ENCODE measurements around the gene ITPR2. TPM values are rescaled to one million over a fixed set of nuclear protein-coding genes. Genes with fewer than 3 reads are reported as not detected.
"Not testable (repeated sequence)": the region's sequence is repeated elsewhere in the genome, so short reads cannot be mapped to it uniquely, and the experiment has no call there.

The ITPR2 gene
- total RNA-seq, 2 donors from 2014 or later: 42.6 to 76.9 TPM

GRCh38 chr12:26862787-26863186 lies 29.8 kb upstream of the ITPR2 start:
- not testable (repeated sequence) for H3K9me3 Mint-ChIP-seq; H3K4me1 Mint-ChIP-seq (ENCODE audit: low read depth in 2 of 2); ATAC-seq; DNase-seq (ENCODE audit: low spot score); H3K27ac Mint-ChIP-seq; H3K27me3 Mint-ChIP-seq; H3K4me3 Mint-ChIP-seq; H3K36me3 Mint-ChIP-seq

DNA sequence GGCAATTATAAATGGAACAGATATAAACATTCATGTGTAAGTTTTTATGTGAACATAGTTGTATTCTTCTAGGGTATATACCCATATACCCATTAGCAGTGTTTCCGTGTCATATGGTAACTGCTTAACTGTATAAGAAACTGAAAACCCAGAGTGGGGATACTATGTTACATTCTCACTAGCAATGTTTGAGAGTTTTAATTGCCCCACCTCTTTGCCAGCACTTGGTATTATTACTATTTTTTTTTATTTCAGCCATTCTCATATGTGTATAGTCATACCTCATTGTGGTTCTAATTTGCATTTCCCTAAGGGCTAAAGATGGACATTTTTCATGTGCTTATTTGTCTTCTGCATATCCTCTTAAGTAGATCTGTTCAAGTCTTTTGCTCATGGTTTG lies 28.7 kb upstream of the ITPR2 start:
- no peaks in the 10 kb centered on the region for H3K36me3 Mint-ChIP-seq
- no peak for DNase-seq (ENCODE audit: low spot score)
- no peak overlapping the region for H3K27ac Mint-ChIP-seq
- no peak overlapping the region for H3K4me3 Mint-ChIP-seq
- no peaks in the 10 kb centered on the region for H3K9me3 Mint-ChIP-seq
- H3K4me1 Mint-ChIP-seq (ENCODE audit: low read depth in 2 of 2): no peaks in the 10 kb centered on the region
- no peak for ATAC-seq
- H3K27me3 Mint-ChIP-seq: no peaks in the 10 kb centered on the region

DNA sequence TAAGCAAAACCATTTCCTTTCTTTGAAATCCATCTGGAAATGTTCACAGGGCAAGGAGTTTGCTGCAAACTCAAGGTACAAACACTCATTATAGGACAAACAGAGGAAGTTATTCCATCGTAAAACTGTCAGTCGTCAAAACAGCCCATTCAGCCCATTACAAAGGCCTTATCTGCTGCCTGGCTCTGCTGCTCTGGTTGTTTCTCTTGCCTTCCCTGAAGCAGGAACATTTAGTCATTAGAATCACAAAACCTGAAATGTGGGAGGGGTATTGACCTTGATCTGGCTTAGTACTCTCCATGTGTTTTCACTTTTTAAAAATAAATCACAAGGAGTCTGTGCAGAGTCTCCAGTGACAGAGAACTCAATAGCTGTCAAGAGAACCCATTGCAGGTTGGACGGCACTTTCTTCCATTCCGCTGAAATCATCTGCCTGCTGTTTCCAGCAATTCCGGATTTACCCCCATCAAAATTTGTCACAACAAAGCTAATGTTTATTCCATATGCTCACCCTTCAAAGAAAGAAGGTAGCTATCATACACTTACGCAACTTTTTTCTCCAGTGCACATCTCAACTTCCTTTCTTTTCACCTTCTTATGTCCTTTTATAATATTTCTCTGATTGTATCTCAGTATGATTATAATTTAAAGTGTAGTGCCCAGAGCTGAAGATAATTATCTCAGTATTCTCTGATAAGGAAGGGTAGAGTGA lies 24.6 kb upstream of the ITPR2 start:
- Mint-ChIP-seq H3K36me3 (no peaks in the 10 kb centered on the region), H3K4me1 (ENCODE audit: low read depth in 2 of 2) (no peaks in the 10 kb centered on the region), H3K4me3 (no peak overlapping the region), H3K9me3 (no peaks in the 10 kb centered on the region), H3K27ac (no peak overlapping the region), H3K27me3 (no peaks in the 10 kb centered on the region)
- DNase-seq (ENCODE audit: low spot score) (no peak), ATAC-seq (no peak)

DNA sequence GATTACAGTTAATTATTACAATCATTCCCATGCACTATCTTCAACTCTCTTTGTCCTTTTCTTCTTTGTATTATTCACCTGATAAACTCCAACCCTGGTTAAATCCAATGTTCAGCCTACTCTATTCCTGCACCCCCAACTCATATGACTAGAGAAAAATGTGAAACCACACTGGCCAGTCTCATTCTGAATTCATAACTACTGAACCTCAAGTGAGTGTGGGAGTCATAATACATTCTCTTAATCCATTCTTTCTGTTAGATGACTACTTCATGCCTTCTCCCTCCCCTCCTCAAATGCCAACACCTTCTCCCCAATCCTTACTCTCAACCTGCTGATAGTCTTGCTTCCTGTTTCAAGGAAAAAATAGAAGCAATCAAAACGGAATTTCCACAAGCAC lies 22.3 kb upstream of the ITPR2 start:
- no peaks in the 10 kb centered on the region for H3K4me1 Mint-ChIP-seq (ENCODE audit: low read depth in 2 of 2)
- no peak for DNase-seq (ENCODE audit: low spot score)
- no peaks in the 10 kb centered on the region for H3K36me3 Mint-ChIP-seq
- no peak for ATAC-seq
- H3K9me3 Mint-ChIP-seq: no peaks in the 10 kb centered on the region
- no peaks in the 10 kb centered on the region for H3K27me3 Mint-ChIP-seq
- H3K4me3 Mint-ChIP-seq: no peak overlapping the region
- no peak overlapping the region for H3K27ac Mint-ChIP-seq

DNA sequence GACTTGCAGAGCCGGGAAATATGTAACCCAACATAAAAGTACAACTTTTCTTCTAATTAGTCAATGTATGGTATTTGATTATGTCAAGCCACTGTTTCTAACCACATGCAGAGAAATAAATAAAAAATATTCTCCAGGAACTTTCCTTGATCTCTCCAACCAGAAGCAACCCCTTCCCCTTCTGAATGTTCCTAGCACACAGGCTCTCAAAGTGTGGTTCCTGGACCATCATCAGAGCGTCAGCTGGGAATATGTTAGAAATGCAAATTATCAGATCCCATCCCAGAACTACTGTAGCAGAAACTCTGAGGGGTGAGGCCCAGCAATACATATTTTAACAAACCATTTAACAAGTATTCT lies 21.0 kb upstream of the ITPR2 start:
- H3K27ac Mint-ChIP-seq: no peak overlapping the region
- no peaks in the 10 kb centered on the region for H3K4me1 Mint-ChIP-seq (ENCODE audit: low read depth in 2 of 2)
- no peak overlapping the region for H3K4me3 Mint-ChIP-seq
- H3K27me3 Mint-ChIP-seq: no peaks in the 10 kb centered on the region
- no peaks in the 10 kb centered on the region for H3K36me3 Mint-ChIP-seq
- ATAC-seq (no peak), DNase-seq (ENCODE audit: low spot score) (no peak)
- H3K9me3 Mint-ChIP-seq: no peaks in the 10 kb centered on the region

DNA sequence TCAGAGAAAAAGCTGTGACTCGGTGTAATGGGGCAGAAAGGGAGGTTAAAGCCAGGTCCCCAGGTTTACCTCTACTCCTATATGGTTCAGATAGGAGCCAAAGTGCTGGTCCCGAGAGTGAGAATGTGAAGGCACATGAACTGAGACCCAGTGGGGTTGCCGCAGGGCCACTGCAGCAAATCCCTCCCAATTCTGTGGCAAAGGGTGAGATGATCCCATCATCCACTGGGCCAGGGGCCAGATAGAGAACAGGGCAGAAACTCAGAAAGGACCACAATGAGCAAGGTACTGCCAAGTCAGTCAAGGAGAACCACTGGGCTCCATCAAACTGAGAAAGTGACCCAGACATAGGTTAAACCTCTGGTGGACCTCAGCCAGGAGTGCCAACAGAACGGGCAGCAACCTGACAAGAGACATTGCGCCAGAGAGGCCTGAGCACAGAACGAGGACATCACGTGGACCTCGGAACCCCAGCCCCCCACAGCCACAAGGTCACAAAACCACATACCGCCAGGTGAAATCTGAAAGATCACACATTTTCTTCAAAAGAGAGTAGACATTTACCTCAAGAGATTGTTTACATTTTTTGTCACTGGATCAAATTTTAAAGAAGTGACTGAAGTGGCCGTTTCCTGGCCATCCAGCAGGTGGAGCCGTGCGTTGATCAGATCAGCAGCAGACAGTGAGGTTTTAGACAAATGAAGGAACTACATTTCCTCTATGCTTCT lies 20.5 kb upstream of the ITPR2 start:
- Mint-ChIP-seq H3K27ac (no peak overlapping the region), H3K9me3 (no peaks in the 10 kb centered on the region), H3K27me3 (no peaks in the 10 kb centered on the region), H3K4me3 (no peak overlapping the region), H3K4me1 (ENCODE audit: low read depth in 2 of 2) (no peaks in the 10 kb centered on the region), H3K36me3 (no peaks in the 10 kb centered on the region)
- DNase-seq (ENCODE audit: low spot score) (peak; percentile 65), ATAC-seq (peak; percentile 78 to 84)

DNA sequence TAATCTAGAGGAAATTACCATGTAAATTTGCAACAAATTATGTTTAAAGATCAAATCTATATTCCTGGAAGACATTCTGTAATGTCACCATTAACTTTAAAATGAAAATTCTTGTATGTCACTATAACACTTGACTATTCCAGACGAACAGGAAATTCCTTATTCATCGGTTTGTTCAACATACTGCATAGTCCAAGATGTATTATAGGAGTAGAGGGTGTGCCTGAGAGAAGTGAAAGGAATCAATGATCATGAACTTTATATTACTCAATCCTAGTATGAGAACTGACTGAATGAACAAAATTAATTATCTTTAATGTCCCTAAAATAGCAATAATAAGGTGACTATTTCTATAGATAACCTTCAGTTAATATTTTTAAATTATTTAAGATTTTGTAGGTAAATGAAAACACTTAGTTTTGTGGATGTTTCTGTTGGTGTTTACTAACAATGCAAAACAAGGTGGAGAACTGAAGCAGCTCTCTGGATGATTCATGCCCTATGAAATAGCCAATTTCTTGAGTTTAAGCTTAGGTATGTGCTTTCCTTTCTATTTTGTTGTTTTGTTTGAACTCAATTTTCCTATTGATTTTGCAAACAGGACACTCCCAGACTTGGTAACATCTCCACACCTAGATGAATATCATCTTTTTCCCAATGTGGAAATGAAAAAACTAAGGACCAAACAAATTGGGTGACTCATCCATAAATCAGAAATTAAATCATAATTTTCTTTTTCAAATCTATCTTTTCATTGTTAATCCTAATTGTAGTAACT lies 18.2 kb upstream of the ITPR2 start:
- Mint-ChIP-seq H3K4me3 (no peak overlapping the region), H3K27ac (no peak overlapping the region), H3K27me3 (peaks cover 0 to 7% of the 10 kb centered on the region in 2 donors), H3K9me3 (no peaks in the 10 kb centered on the region), H3K4me1 (ENCODE audit: low read depth in 2 of 2) (peaks cover 0 to 3% of the 10 kb centered on the region in 2 donors), H3K36me3 (no peaks in the 10 kb centered on the region)
- DNase-seq (ENCODE audit: low spot score): no peak
- ATAC-seq: no peak

GRCh38 chr12:26848156-26848825 lies 15.3 kb upstream of the ITPR2 start:
- DNase-seq (ENCODE audit: low spot score) (no peak), ATAC-seq (no peak)
- peaks cover 0 to 8% of the 10 kb centered on the region in 2 donors for H3K27me3 Mint-ChIP-seq
- H3K36me3 Mint-ChIP-seq: no peaks in the 10 kb centered on the region
- peaks cover 0 to 3% of the 10 kb centered on the region in 2 donors for H3K4me1 Mint-ChIP-seq (ENCODE audit: low read depth in 2 of 2)
- H3K9me3 Mint-ChIP-seq: no peaks in the 10 kb centered on the region
- no peak overlapping the region for H3K4me3 Mint-ChIP-seq
- no peak overlapping the region for H3K27ac Mint-ChIP-seq

GRCh38 chr12:26847431-26847830 lies 14.4 kb upstream of the ITPR2 start:
- Mint-ChIP-seq H3K27me3 (peaks cover 0 to 8% of the 10 kb centered on the region in 2 donors), H3K4me3 (no peak overlapping the region), H3K36me3 (no peaks in the 10 kb centered on the region), H3K4me1 (ENCODE audit: low read depth in 2 of 2) (peaks cover 0 to 3% of the 10 kb centered on the region in 2 donors), H3K27ac (no peak overlapping the region), H3K9me3 (no peaks in the 10 kb centered on the region)
- DNase-seq (ENCODE audit: low spot score): no peak
- no peak for ATAC-seq

DNA sequence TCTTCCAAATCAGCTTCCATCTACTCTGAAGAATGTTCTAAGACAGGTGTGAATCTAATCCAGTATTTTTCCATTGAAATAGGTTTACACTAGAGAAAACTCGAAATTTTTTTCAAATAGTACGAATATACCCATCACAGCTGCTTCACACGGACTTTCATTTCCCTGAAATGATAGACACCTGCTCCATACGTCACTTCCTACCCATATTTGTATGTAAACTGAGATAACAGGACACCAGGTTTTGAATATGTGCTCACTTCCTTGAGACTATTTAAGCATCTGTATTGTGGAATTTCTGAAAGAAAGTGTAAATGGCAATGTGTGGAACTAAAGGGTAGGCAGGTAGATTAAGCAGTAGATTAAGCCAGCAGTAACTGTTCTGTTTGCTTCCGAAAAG lies 13.4 kb upstream of the ITPR2 start:
- H3K27ac Mint-ChIP-seq: no peak overlapping the region
- H3K36me3 Mint-ChIP-seq: no peaks in the 10 kb centered on the region
- no peak overlapping the region for H3K4me3 Mint-ChIP-seq
- no peak for ATAC-seq
- peaks cover 0 to 3% of the 10 kb centered on the region in 2 donors for H3K4me1 Mint-ChIP-seq (ENCODE audit: low read depth in 2 of 2)
- H3K9me3 Mint-ChIP-seq: no peaks in the 10 kb centered on the region
- no peak for DNase-seq (ENCODE audit: low spot score)
- peaks cover 0 to 8% of the 10 kb centered on the region in 2 donors for H3K27me3 Mint-ChIP-seq

- Mint-ChIP-seq H3K27me3 (peaks cover 0 to 8% of the 10 kb centered on the region in 2 donors), H3K36me3 (no peaks in the 10 kb centered on the region), H3K4me3 (no peak overlapping the region), H3K9me3 (no peaks in the 10 kb centered on the region), H3K4me1 (ENCODE audit: low read depth in 2 of 2) (peaks cover 0 to 3% of the 10 kb centered on the region in 2 donors), H3K27ac (no peak overlapping the region)
- DNase-seq (ENCODE audit: low spot score) (no peak), ATAC-seq (peak in 1 of 2 donors; percentile 36)
These were observed 13.0 kb upstream of the ITPR2 start for GRCh38 chr12:26845984-26846383.

GRCh38 chr12:26845057-26845666 lies 12.2 kb upstream of the ITPR2 start:
- H3K4me1 Mint-ChIP-seq (ENCODE audit: low read depth in 2 of 2): peaks cover 0 to 3% of the 10 kb centered on the region in 2 donors
- DNase-seq (ENCODE audit: low spot score): no peak
- H3K36me3 Mint-ChIP-seq: no peaks in the 10 kb centered on the region
- H3K27ac Mint-ChIP-seq: no peak overlapping the region
- H3K27me3 Mint-ChIP-seq: peaks cover 0 to 8% of the 10 kb centered on the region in 2 donors
- H3K4me3 Mint-ChIP-seq: no peak overlapping the region
- ATAC-seq: no peak
- H3K9me3 Mint-ChIP-seq: no peaks in the 10 kb centered on the region

DNA sequence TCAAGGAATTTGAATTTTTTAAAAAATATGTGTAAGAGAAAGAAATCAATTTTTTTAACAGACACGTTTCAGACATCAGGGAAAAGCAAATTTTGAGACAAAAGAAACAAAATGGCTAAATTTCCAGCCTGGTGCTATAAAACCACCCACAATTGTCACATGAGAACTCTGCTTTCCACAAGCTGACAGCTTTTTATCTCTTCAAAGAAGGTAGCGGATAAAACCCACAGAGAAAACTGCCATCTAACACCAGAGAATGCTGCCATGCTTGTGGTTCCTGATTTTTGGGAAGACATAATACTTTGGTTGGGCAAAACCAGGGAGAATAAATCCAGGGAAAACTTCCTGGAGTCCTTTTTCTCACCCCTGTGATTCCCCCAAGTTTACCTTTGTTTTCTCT lies 10.3 kb upstream of the ITPR2 start:
- no peaks in the 10 kb centered on the region for H3K36me3 Mint-ChIP-seq
- peaks cover 0 to 8% of the 10 kb centered on the region in 2 donors for H3K27me3 Mint-ChIP-seq
- H3K9me3 Mint-ChIP-seq: no peaks in the 10 kb centered on the region
- DNase-seq (ENCODE audit: low spot score) (no peak), ATAC-seq (no peak)
- H3K27ac Mint-ChIP-seq: no peak overlapping the region
- H3K4me1 Mint-ChIP-seq (ENCODE audit: low read depth in 2 of 2): peaks cover 0 to 3% of the 10 kb centered on the region in 2 donors
- no peak overlapping the region for H3K4me3 Mint-ChIP-seq

All from natural killer cell treated with Interleukin-12 subunit alpha and Interleukin-12 subunit beta and Interleukin-15 and Interleukin-18, amount 100 ng/mL, for 72 hours (primary cell).